Activated CD4-positive, CD25-positive, alpha-beta regulatory T cell treated with anti-CD3 and anti-CD28 coated beads, Interleukin-2, amount 50 U/mL, for 72 hours (primary cell): Measurements from ENCODE around the gene TRNT1.

ENCODE experiments used
- DNase-seq: peaks from one replicate; pipeline ENCODE4 v3.0.0; 2021

The TRNT1 gene

DNA sequence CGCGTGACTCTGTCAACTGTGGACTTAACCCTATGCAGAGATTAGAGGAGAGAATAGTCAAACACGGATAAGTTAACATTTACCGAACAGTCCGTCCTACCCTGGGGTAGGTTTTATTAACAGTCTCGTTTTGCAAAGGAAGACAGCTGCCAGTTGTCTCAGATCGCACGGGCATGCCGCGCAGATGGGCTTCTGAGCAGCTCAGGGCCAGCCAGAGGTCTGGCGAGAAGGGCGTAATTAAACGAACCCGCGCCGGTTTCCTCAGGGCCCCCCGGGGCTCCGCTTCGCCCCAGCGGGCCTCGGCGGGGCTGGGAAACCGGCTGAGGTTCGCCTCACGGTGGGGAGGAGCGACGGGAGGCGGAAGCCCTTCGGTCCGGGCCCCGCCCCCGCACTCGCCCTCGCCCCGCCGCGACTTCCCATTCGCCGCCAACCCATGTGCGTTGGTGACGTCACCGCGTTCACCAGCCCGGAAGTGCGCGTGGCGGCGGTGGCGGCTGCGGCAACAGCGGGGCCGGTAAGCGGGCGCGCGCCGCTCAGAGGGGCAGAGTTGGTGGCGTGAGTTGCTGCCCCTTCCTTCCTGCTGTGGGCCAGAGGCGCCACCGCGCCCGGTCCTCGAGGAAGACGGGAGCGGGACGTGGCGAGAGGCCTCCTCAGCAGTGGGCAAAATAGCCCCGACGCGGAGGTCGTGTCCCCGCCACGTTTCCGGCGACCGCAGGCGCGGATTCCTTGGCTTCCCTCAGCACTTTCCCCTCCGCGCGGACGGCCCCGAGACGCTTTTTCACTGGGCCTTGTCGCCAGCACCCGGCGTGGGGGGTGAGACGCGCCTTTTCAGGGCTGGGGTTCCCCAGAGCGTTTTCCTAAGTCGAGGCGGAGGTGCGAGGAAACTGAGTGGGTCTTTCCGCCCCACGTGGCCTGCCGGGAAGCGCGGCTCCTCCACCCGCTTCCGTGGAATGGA, at the start of gene TRNT1:
TSS of gene TRNT1 (plus strand) at position 464 of the 955 bp plus-strand sequence. CDS start 2,101 bp downstream, outside the sequence.
- peak; percentile 96 for DNase-seq

- DNase-seq: no peak
Observed at GRCh38 chr3:3080309-3080708, 46.4 kb upstream of the TRNT1 start.

DNA sequence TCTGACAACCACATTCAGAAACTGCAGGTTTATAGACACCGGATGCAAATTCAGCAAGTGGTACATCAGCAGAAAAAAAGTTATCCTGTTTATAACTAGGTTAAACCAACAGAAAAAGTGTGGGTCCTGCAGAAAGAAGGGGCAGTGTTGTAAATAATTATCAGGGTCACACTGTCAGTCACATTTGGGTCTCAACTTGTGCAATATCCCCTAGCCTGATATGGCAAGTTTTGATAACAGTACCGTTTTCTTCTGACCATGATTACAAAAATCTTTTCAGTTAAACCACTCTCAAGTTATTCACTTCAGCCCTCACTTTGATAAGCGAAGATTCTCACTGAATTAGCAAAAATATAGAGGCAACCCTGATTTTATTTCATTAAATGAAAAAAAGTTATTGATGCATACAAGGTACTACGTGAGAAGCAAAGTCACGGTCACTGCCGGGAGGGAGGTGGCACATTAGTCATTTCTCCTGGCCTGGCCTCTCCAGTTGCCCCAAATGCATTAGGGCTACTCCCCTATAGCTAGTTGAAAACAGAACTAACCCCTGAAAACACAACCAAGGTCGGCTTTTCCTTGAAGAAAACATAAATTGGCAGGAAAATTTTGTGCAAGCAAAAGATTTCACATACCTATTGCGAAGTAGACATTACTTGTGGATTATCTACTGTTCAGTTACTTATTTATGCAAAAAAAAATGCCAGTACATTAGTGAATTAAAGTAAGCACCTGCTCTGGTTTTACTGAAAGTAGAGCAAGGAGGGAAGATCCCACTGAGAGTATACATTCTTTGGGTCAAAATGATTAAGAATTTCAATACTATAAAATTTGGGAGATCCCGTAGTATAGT, 45.1 kb upstream of the TRNT1 start:
- no peak for DNase-seq

DNA sequence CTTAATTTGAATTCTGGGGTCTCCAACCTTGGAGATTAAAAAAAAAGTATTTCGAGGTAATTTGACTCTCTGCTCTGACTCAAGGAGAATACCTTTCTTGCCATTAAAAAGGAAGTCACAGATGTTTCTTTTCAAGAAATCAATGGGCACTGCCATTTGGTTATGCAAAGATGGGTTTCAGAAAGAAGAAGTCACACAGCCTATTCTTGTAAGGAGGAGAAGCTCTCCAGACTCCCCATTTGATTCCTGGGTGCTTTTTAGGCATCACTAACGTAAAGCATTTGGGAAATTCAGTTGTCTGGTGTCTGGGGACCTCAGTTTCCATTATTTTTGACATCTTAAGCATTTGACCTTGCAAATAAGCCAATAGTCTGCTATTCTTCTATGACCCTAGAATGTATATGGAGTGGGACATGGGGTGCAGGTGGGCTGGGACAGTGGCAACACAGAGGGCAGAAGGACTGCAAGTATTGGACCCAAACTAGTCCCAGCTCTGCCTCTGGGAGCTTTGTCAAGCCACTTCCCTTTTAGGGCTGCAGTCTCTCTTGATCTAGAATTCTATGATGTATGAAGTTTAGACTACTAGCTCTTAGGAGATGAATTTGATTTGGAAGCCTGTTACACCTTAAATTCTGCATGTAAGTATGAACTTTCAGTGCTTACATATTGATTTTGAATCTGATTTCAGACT, 44.4 kb upstream of the TRNT1 start:
- no peak for DNase-seq

DNA sequence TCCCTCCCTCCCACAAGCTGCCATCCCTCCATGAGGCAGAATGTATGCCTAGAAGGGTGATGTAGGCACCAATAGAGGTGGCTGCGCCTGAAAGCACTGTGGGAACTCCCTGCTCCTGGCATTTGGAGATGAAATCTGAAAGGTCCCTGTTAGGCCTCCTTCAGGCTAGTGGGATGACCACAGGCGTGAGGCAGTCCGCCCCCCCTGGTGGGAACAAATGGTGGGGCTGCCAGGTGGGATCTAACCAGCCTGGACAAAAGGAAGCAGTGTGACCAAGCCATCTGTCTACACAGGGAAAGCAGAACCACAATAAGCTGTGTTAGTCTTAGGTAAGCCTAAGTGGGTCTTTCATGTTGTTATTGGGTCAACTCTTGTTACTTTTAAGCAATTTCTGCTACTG, 41.9 kb upstream of the TRNT1 start:
- DNase-seq: no peak

DNA sequence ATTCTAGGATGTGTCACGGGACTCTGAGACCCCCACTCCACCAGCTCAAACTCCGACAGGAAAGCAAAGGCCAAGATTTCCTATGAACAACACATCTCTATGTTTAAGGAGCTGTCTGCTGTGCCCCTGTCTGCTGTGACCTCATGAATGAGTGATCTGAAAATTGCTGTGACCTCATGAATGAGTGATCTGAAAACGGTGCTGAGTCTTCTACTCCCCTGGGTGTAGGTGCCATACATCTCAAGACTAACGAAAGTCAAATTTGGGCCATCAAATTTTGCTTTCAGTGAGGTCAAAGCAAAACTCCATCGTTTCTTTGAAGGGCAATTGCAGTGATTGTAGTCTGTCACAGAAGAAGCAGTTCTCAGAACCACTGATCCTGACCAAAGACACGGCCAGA, 41.0 kb upstream of the TRNT1 start:
- DNase-seq: no peak

GRCh38 chr3:3086239-3086638, 40.5 kb upstream of the TRNT1 start:
- no peak for DNase-seq

GRCh38 chr3:3087279-3087678, 39.5 kb upstream of the TRNT1 start:
- no peak for DNase-seq

DNA sequence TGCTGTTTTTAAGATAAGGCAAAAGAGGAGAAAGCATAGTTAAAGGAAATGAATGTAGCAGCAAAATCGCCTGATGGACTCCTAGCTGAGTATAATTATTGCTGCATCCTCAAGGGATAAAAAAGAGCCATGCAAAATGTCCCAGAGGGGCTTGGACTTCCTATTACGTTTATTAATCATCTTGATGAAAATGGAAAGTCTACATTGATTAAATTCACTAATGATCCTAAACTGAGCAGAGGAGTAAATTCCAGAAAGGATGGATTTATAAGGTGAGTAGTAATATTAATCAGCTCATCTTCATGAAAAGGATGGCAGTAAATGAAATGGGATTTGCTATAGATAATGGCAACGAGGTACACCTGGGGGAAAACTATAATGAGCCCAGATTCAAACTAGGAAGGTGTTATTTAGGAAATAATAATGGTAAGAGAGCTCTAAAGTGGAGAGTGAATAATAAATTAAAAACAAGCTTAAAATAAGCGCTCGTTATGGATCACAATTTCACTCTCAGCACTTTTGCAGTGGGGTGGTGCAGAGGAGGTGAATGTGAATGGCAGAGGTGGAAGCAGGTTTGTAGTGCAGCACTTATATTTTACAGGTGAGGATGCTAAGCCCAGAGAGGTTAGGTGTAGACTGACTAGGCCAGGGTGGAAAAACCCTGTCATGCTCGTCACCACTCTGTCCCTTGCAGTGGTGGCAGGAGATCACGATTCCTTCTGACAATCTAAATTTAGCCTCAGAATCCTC, 38.8 kb upstream of the TRNT1 start:
- DNase-seq: no peak

GRCh38 chr3:3089017-3089416, 37.7 kb upstream of the TRNT1 start:
- DNase-seq: no peak

- no peak for DNase-seq
Observed at GRCh38 chr3:3097958-3098357, 28.8 kb upstream of the TRNT1 start.

DNA sequence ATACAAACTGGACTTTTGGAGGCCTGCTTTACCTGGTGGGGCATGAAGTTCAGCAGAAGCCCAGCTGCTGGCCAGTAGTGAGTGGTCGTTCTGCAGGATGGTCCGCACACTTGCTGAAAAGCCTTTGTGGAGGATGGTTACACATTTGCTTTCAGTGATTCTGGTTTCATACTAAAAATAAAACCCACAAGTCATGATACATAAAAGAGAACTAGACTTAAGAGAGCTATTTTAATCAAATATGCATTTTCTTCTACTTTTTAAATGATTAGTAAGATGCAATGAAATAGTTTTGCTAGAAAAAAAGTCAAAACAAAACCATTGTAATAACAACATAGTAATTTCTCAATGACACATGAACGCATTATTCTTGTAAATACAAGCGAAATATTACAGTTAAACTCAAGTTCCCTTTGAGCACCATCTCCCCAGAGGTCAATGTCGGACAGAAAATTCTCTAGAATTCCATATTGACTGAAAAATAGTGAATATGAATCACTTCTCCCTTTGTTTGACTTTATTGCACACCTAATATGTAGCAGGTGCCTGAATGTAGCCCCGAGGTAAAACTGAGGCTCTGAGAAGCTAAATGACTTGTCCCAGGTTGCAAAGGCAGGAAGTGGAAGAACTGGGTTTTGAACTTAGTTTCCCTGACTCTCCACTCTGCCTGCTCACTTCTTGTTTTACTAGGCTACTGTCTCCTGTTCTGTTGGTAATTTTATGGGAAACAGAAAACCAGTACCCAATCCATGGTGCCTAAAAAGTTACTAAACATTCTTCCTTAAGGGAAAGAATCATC, 24.9 kb upstream of the TRNT1 start:
- DNase-seq: no peak

DNA sequence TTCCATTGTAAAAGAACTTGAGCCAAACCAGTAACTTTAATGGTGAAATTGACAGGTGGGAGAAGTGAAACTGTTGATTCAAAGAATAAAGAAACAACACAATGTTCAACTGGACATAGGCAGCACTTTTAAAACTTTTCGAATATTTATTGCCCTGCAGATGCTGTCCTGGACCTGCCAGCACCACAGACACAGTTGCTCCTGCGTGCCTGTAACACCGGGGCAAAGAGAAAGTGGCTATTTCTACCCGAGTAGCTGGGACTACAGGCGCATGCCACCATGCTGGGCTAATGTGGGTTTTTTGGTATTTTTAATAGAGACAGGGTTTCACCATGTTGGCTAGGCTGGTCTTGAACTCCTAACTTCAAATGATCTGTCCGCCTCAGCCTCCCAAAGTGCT, 24.0 kb upstream of the TRNT1 start:
- DNase-seq: no peak

GRCh38 chr3:3105246-3105645, 21.5 kb upstream of the TRNT1 start:
- no peak for DNase-seq

DNA sequence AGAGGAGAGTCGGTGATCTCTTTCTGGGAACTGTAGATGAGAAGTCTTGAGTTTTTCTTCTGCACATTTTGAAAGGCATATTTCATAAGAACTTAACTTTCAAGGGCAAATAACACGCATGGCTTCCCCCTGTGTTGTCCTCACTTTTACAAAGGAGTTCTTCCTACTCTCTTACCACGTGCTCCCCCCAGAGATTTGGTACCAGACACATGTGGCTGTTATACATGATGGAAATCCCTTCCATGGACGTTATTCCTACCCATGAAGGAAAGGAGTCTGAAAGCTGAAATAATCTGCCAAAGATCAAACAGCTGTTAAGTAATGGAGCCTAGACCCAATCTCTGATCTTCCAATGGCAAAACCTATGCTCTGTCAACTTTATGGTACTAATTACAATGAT, 20.9 kb upstream of the TRNT1 start:
- DNase-seq: no peak

GRCh38 chr3:3107181-3107580, 19.6 kb upstream of the TRNT1 start:
- DNase-seq: no peak

DNA sequence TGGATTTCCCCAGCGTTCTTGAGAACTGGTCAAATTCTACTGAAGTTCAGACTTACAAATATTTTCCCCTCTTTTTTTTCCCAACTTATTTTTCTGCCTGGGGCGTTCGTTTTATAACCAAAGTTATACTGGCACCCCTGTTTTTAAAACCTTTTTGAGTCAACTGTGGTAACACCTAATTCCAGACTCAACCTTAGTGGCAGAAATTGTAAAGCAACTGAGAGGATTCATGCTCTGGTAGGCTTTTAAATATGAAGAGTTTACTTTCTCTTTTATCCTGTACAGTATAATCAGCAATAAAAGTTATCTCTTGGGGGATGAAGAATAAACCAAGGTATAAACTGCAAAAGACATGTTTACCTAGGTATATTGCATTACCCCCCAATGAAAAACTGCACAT, 18.9 kb upstream of the TRNT1 start:
- no peak for DNase-seq

DNA sequence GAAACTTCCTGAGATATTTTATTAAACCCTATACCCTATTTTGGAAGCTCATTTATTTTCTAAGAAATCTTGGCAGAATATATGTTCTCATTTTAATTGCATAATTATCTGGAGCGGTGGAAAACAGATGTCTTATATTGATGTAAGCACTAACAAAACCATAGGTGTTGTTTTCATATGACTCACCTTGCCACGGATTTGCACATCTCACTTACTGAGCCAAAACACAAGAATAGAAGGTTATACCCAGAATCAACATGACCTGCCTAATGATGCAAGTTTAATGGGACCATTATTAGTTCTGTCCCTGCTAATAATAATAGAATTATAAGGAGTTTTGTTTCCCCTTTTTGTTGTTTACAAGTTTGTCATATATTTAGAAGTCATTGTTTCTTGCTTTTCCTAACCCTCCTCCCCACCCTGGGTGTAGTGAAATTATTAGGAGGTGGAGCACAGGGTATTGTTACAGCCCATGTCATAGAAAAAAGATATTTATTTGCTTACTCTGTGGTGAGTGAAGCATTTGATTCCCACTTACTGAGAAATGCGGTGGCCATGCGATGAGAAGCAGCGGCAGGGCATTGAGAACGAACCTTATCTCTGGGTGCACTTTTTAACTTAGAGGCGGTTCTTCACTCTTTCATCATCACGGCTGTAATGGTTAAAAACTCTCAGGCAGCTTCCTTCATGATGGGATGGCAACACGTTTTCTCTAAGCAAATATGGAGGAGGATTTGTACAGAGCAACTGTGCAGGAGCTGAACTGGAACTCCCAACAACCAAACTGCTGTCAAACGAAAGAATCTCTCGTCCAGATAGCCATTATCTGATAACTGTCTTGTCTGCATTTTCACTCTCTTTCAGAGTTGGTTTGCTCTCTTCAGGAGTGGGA, 17.1 kb upstream of the TRNT1 start:
- no peak for DNase-seq

DNA sequence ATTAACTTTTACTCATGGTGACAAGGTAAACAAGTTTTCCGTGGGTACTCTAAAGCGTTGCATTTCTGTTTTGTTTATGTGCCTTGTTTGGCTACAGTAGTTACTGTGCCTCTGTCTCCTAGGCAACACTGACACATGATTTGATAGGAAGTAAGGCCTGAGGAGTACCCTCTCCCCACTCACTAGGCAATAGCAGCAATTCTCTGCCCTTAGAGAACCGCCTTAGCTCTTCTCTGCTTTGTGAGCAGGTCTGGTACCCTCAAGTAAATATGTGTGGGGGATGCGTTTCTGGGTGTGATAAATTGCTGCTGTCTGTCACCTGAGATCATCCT, 16.5 kb upstream of the TRNT1 start, which contains the start of gene IL5RA:
TSS of gene IL5RA (minus strand) at position 76 of the 332 bp plus-strand sequence. CDS start 5,390 bp downstream, outside the sequence.
- DNase-seq: no peak

- no peak for DNase-seq
Observed at GRCh38 chr3:3110749-3111361, 15.9 kb upstream of the TRNT1 start.
